ENCODE measurements around the gene BPGM. TPM values are rescaled to one million over a fixed set of nuclear protein-coding genes. Genes with fewer than 3 reads are reported as not detected.

Gene BPGM
- total RNA-seq, 1 donor from 2014 or later: 15.2 TPM

Other genes with a start within 250 kb of the BPGM start
- 230 TPM for gene AKR1B1, start 187.8 kb upstream of the BPGM start, total RNA-seq
- gene AKR1B10, start 119.3 kb upstream of the BPGM start, total RNA-seq: 0.45 TPM
- not detected for gene AKR1B15, start 97.7 kb upstream of the BPGM start, total RNA-seq
- gene CALD1, start 132.8 kb downstream of the BPGM start, total RNA-seq: 118 TPM